ENCODE results near the gene DRG2.

Gene DRG2

GRCh38 chr17:18087610-18088491, at the start of gene DRG2:
Gene DRG2, plus strand, starts transcription at chr17:18087948. Its CDS starts 76 bp downstream, at chr17:18088024.
- TF ChIP-seq CTCF (IDR thresholded peaks at IDR 0.05; ENCODE audit: low read length): peak; percentile 7; the same call in 1 of the 2 replicates
- no peak for TF ChIP-seq EZH2 (IDR thresholded peaks at IDR 0.05; ENCODE audit: borderline replicate concordance, low read length)
- H4K20me1 ChIP-seq (ENCODE audit: insufficient read depth, low read length): no peaks in the 10 kb centered on the region

GRCh38 chr17:18038149-18038850, 49.4 kb upstream of the DRG2 start:
- peaks cover 24% of the 10 kb centered on the region; the same call in 1 of the 2 replicates for H3K79me2 ChIP-seq (ENCODE audit: insufficient read depth, low read length)
- H3K9me3 ChIP-seq (ENCODE audit: low read length): no peaks in the 10 kb centered on the region
- no peaks in the 10 kb centered on the region for H3K27me3 ChIP-seq (ENCODE audit: insufficient read depth, low read length)
- H3K4me1 ChIP-seq (ENCODE audit: insufficient read depth, low read length, severe bottlenecking): peaks cover 63% of the 10 kb centered on the region
- peak overlapping the region; percentile 83 for H3K9ac ChIP-seq (ENCODE audit: low read length)
- no peaks in the 10 kb centered on the region for H3F3A ChIP-seq (ENCODE audit: insufficient read depth, low read length)
- H3K27ac ChIP-seq (ENCODE audit: low read depth, low read length, poor library complexity, severe bottlenecking): peak overlapping the region; percentile 66
- H3K4me3 ChIP-seq (ENCODE audit: low read depth, low read length, poor library complexity, severe bottlenecking): peak overlapping the region; percentile 82
- no peak overlapping the region for H2AFZ ChIP-seq (ENCODE audit: low read length)
- no peaks in the 10 kb centered on the region for H3K36me3 ChIP-seq (ENCODE audit: insufficient read depth, low read length)
- TF ChIP-seq EZH2 (IDR thresholded peaks at IDR 0.05; ENCODE audit: borderline replicate concordance, low read length): no peak
- TF ChIP-seq CTCF (IDR thresholded peaks at IDR 0.05; ENCODE audit: low read length): no peak
- H3K4me2 ChIP-seq (ENCODE audit: low read length): peak overlapping the region; percentile 81
- no peaks in the 10 kb centered on the region for H3K9me2 ChIP-seq (ENCODE audit: low read depth, low read length)
- no peaks in the 10 kb centered on the region for H4K20me1 ChIP-seq (ENCODE audit: insufficient read depth, low read length)

More at GRCh38 chr17:18087610-18088491, at the start of gene DRG2:
- Histone ChIP-seq H2AFZ (ENCODE audit: low read length) (peak within 1 kb of the TSS; percentile 97), H3K4me3 (ENCODE audit: low read depth, low read length, poor library complexity, severe bottlenecking) (peak within 1 kb of the TSS; percentile 98), H3K36me3 (ENCODE audit: insufficient read depth, low read length) (peaks cover 20% of the 10 kb centered on the region), H3K4me2 (ENCODE audit: low read length) (peak within 1 kb of the TSS; percentile 77), H3K9me3 (ENCODE audit: low read length) (no peaks in the 10 kb centered on the region), H3F3A (ENCODE audit: insufficient read depth, low read length) (no peaks in the 10 kb centered on the region), H3K79me2 (ENCODE audit: insufficient read depth, low read length) (peaks cover 12% of the 10 kb centered on the region), H3K9me2 (ENCODE audit: low read depth, low read length) (no peaks in the 10 kb centered on the region), H3K27ac (ENCODE audit: low read depth, low read length, poor library complexity, severe bottlenecking) (peak within 1 kb of the TSS; percentile 24), H3K27me3 (ENCODE audit: insufficient read depth, low read length) (no peaks in the 10 kb centered on the region), H3K9ac (ENCODE audit: low read length) (peak within 1 kb of the TSS; percentile 97), H3K4me1 (ENCODE audit: insufficient read depth, low read length, severe bottlenecking) (peaks cover 16% of the 10 kb centered on the region)

GRCh38 chr17:18038861-18039534, 48.8 kb upstream of the DRG2 start, which contains the start of the genes ATPAF2 and GID4:
Gene ATPAF2, minus strand, starts transcription at chr17:18039168. Its CDS starts 155 bp downstream, at chr17:18039013.
Gene GID4, plus strand, starts transcription at chr17:18039408. Its CDS starts 57 bp downstream, at chr17:18039465.
- H3F3A ChIP-seq (ENCODE audit: insufficient read depth, low read length): no peaks in the 10 kb centered on the region
- peak within 1 kb of the TSS; percentile 66 for H3K27ac ChIP-seq (ENCODE audit: low read depth, low read length, poor library complexity, severe bottlenecking)
- no peaks in the 10 kb centered on the region for H4K20me1 ChIP-seq (ENCODE audit: insufficient read depth, low read length)
- peaks cover 23% of the 10 kb centered on the region; the same call in 1 of the 2 replicates for H3K79me2 ChIP-seq (ENCODE audit: insufficient read depth, low read length)
- peaks cover 62% of the 10 kb centered on the region for H3K4me1 ChIP-seq (ENCODE audit: insufficient read depth, low read length, severe bottlenecking)
- peak within 1 kb of the TSS; percentile 88 for H3K9ac ChIP-seq (ENCODE audit: low read length)
- no peak within 1 kb of the TSS for H2AFZ ChIP-seq (ENCODE audit: low read length)
- no peaks in the 10 kb centered on the region for H3K27me3 ChIP-seq (ENCODE audit: insufficient read depth, low read length)
- TF ChIP-seq CTCF (IDR thresholded peaks at IDR 0.05; ENCODE audit: low read length): no peak
- no peak for TF ChIP-seq EZH2 (IDR thresholded peaks at IDR 0.05; ENCODE audit: borderline replicate concordance, low read length)
- peak within 1 kb of the TSS; percentile 82 for H3K4me2 ChIP-seq (ENCODE audit: low read length)
- H3K9me3 ChIP-seq (ENCODE audit: low read length): no peaks in the 10 kb centered on the region
- no peaks in the 10 kb centered on the region for H3K36me3 ChIP-seq (ENCODE audit: insufficient read depth, low read length)
- H3K4me3 ChIP-seq (ENCODE audit: low read depth, low read length, poor library complexity, severe bottlenecking): peak within 1 kb of the TSS; percentile 82
- H3K9me2 ChIP-seq (ENCODE audit: low read depth, low read length): no peaks in the 10 kb centered on the region
